K562 (cell line): ENCODE results near the gene SLC43A2. TPM values are rescaled to one million over a fixed set of nuclear protein-coding genes. Genes with fewer than 3 reads are reported as not detected.

Source experiments
- AFF4 ChIP-seq: sonication (generic); formaldehyde crosslinking; IDR thresholded peaks from 2 replicates; pipeline ENCODE4 v1.8.0; 2023; ENCODE audit warnings: mild to moderate bottlenecking, missing genetic modification reagents
- ARNT ChIP-seq, 2 experiments: fragments of 450-650 bp; IDR thresholded peaks; 2 replicates each; pipeline ENCODE4 v1.6.1; 2016; ENCODE audit warnings: mild to moderate bottlenecking in 1 of 2
- BHLHE40 ChIP-seq: IDR thresholded peaks from 2 replicates; pipeline ENCODE4 v1.6.1; 2011; ENCODE audit warnings: low read length, improper control_type of control experiment
- DIDO1 ChIP-seq: fragments of 450-650 bp; IDR thresholded peaks from 2 replicates; pipeline ENCODE4 v1.6.1; 2016; ENCODE audit warnings: low read depth, missing biosample characterization, missing genetic modification characterization
- EP400 ChIP-seq: fragments of 450-650 bp; IDR thresholded peaks from 2 replicates; pipeline ENCODE4 v1.6.1; 2017; ENCODE audit warnings: antibody characterized with exemption, mild to moderate bottlenecking, moderate library complexity
- ETV5 ChIP-seq: sonication (generic); formaldehyde crosslinking; IDR thresholded peaks from 2 replicates; pipeline ENCODE4 v1.4.0; 2020; ENCODE audit warnings: low read depth, mild to moderate bottlenecking, missing genetic modification reagents
- FOXA1 ChIP-seq: fragments of 450-650 bp; IDR thresholded peaks from 2 replicates; pipeline ENCODE4 v1.6.1; 2016; ENCODE audit warnings: mild to moderate bottlenecking, borderline replicate concordance
- FOXM1 ChIP-seq, 2 experiments: fragments of 450-650 bp in 1 of 2; sonication (generic) in 1 of 2; formaldehyde crosslinking in 1 of 2; IDR thresholded peaks; 2 replicates each; pipeline versions ENCODE4 v1.6.1 to v1.9.0; 2017 to 2022; ENCODE audit warnings: low read depth in 2 of 2, mild to moderate bottlenecking in 2 of 2, missing genetic modification reagents in 1 of 2, moderate library complexity in 1 of 2
- GTF2B ChIP-seq: IDR thresholded peaks from 2 replicates; pipeline ENCODE4 v1.6.1; 2011; ENCODE audit not compliant: insufficient read length; ENCODE audit errors: extremely low read depth
- IRF9 ChIP-seq: fragments of 450-650 bp; IDR thresholded peaks from 2 replicates; pipeline ENCODE4 v1.6.1; 2016; ENCODE audit warnings: missing biosample characterization, missing genetic modification characterization
- KDM4B ChIP-seq, 2 experiments: fragments of 450-650 bp in 1 of 2; sonication (generic) in 1 of 2; IDR thresholded peaks; 2 replicates each; pipeline ENCODE4 v1.6.1; 2016 to 2017; ENCODE audit warnings: borderline replicate concordance in 2 of 2, antibody characterized with exemption in 1 of 2, low read depth in 1 of 2, mild to moderate bottlenecking in 1 of 2
- MCM2 ChIP-seq: fragments of 450-650 bp; IDR thresholded peaks from 2 replicates; pipeline ENCODE4 v1.6.1; 2017; ENCODE audit warnings: low read depth, mild to moderate bottlenecking
- PHF8 ChIP-seq: fragments of 200-600 bp; sonication (generic); IDR thresholded peaks from 2 replicates; pipeline ENCODE4 v1.6.1; 2012; ENCODE audit warnings: mixed run types, mild to moderate bottlenecking, inconsistent platforms, low read length, moderate library complexity, borderline replicate concordance
- PYGO2 ChIP-seq: fragments of 450-650 bp; IDR thresholded peaks from 2 replicates; pipeline ENCODE4 v1.6.1; 2016; ENCODE audit warnings: mild to moderate bottlenecking, missing genetic modification characterization, moderate library complexity, missing compliant biosample characterization
- TAF1 ChIP-seq: IDR thresholded peaks from 2 replicates; pipeline ENCODE4 v1.6.1; 2011; ENCODE audit warnings: mild to moderate bottlenecking, low read length, moderate library complexity; ENCODE audit not compliant: insufficient read depth, control insufficient read depth, severe bottlenecking; ENCODE audit errors: extremely low read depth
- TEAD2 ChIP-seq: fragments of 450-650 bp; IDR thresholded peaks from 2 replicates; pipeline ENCODE4 v1.6.1; 2016; ENCODE audit warnings: missing genetic modification characterization, control low read depth, missing compliant biosample characterization
- XRCC3 ChIP-seq: fragments of 450-650 bp; IDR thresholded peaks from 2 replicates; pipeline ENCODE4 v1.6.1; 2017; ENCODE audit warnings: mild to moderate bottlenecking, moderate library complexity
- ZNF184 ChIP-seq: sonication (generic); formaldehyde crosslinking; IDR thresholded peaks from 2 replicates; pipeline ENCODE4 v1.5.0; 2020; ENCODE audit warnings: missing genetic modification reagents
- ZNF395 ChIP-seq: fragments of 200-800 bp; sonication (Bioruptor generic); IDR thresholded peaks from 2 replicates; pipeline ENCODE4 v1.6.1; 2017; ENCODE audit warnings: missing genetic modification characterization, missing compliant biosample characterization
- ZNF699 ChIP-seq: fragments of 250-450 bp; sonication (Bioruptor Pico); IDR thresholded peaks from 2 replicates; pipeline ENCODE4 v1.8.0; 2021; ENCODE audit warnings: mild to moderate bottlenecking, moderate library complexity; ENCODE audit not compliant: insufficient replicate concordance
- polyA plus RNA-seq, 8 experiments: library from polyadenylated mRNA; depleted of rRNA in 4 of 8; stranded (reverse) in 5 of 8; unstranded in 3 of 8; fragments of >200 nt; fragmentation: Nextera tagmentation in 2 of 8; fragmentation: Illumina TruSeq in 1 of 8; extraction: Ambion mirVana in 2 of 8; extraction: Trizol in 1 of 8; gene quantifications; 2 replicates each; pipeline versions ENCODE4 v1.2.1 to v1.2.3, GENCODE V29; 2011 to 2014; ENCODE audit warnings: inconsistent platforms in 1 of 8, missing spikeins in 1 of 8
- total RNA-seq, 7 experiments: library from RNA; depleted of rRNA in 6 of 7; stranded (reverse); fragments of >200 nt in 6 of 7; fragmentation: Illumina TruSeq in 2 of 7; extraction: Trizol in 2 of 7; gene quantifications; 2 replicates each; pipeline versions ENCODE4 v1.2.1 to v1.2.3, GENCODE V29; 2011 to 2021; ENCODE audit warnings: low replicate concordance in 1 of 7

Gene SLC43A2
- total and polyA plus RNA-seq, 9 of the 15 experiments (the other 6 are each of a cell fraction or from before 2014, with no cell fraction given) = 0.03 to 10.2 (median 3.6) TPM

- TF ChIP-seq IRF9 (tag) (no peak), FOXA1 (no peak), PYGO2 (tag) (no peak), ZNF699 (CRISPR knock-in tag) (no peak), ZNF395 (CRISPR knock-in tag) (no peak), ARNT (IDR thresholded peaks at IDR 0.05) (no peak), FOXM1 (IDR thresholded peaks at IDR 0.05; ENCODE audit: low read depth) (no peak), FOXM1 (CRISPR knock-in tag; IDR thresholded peaks at IDR 0.05; ENCODE audit: low read depth) (peak; percentile 79; the same call in 1 of the 2 replicates), PHF8 (peak; percentile 64; the same call in 1 of the 2 replicates), ETV5 (CRISPR knock-in tag) (no peak), AFF4 (CRISPR knock-in tag) (peak; percentile 0; the same call in 1 of the 2 replicates), MCM2 (no peak), EP400 (no peak), DIDO1 (no peak), TAF1 (peak; percentile 67), BHLHE40 (peak; percentile 42; the same call in 1 of the 2 replicates), XRCC3 (no peak), GTF2B (no peak), KDM4B (IDR thresholded peaks at IDR 0.05; ENCODE audit: borderline replicate concordance in 2 of 2, low read depth in 1 of 2) (no peak; a peak in 1 of 4 replicates), TEAD2 (no peak), ZNF184 (no peak)
Measured at GRCh38 chr17:1648963-1649843, 20.6 kb upstream of the SLC43A2 start (continued).
